WTC11 (cell line): ENCODE data around the gene CACNG5. TPM values are rescaled to one million over a fixed set of nuclear protein-coding genes. Genes with fewer than 3 reads are reported as not detected.

Experiments used
- ATAC-seq: fragments of 200-7000 bp; cut with Tn5 transposase; 2 replicates; pipeline ENCODE4 v1.10.0; 2021; ENCODE audit warnings: mild to moderate bottlenecking, moderate library complexity
- CTCF ChIA-PET: fragments of 300-600 bp; sonication (Branson Sonifier 250); formaldehyde crosslinking; loops from one replicate; lab custom pipeline; 2021; ENCODE audit warnings: antibody characterized with exemption; lab: Charles Lee
- POLR2A ChIA-PET: fragments of 350-600 bp; sonication (Branson Sonifier 250); formaldehyde crosslinking; loops from one replicate; lab custom pipeline; 2021; ENCODE audit warnings: antibody characterized with exemption; lab: Charles Lee
- DNase-seq: peaks from one replicate; pipeline ENCODE4 v3.0.0; 2021; ENCODE audit warnings: low spot score
- H3K27ac Mint-ChIP-seq: 2 replicates; pipeline ENCODE4 v1.8.0; 2021; ENCODE audit warnings: mixed read lengths
- H3K27me3 Mint-ChIP-seq: 2 replicates; pipeline ENCODE4 v1.8.0; 2021; ENCODE audit warnings: low read depth, mild to moderate bottlenecking, moderate library complexity, mixed read lengths
- H3K36me3 Mint-ChIP-seq: 2 replicates; pipeline ENCODE4 v1.8.0; 2021; ENCODE audit warnings: mixed read lengths
- H3K4me1 Mint-ChIP-seq: 2 replicates; pipeline ENCODE4 v1.8.0; 2022; ENCODE audit warnings: mixed read lengths
- H3K4me3 Mint-ChIP-seq: 2 replicates; pipeline ENCODE4 v1.8.0; 2021; ENCODE audit warnings: mild to moderate bottlenecking, moderate library complexity, mixed read lengths
- H3K9me3 Mint-ChIP-seq: 2 replicates; pipeline ENCODE4 v1.8.0; 2021; ENCODE audit warnings: mixed read lengths
- AFF4 ChIP-seq: sonication (generic); formaldehyde crosslinking; IDR thresholded peaks from 2 replicates; pipeline ENCODE4 v1.8.1; 2023; ENCODE audit warnings: mild to moderate bottlenecking, missing genetic modification reagents, borderline replicate concordance
- E2F1 ChIP-seq: sonication (generic); formaldehyde crosslinking; IDR thresholded peaks from 2 replicates; pipeline ENCODE4 v1.8.0; 2022; ENCODE audit warnings: mild to moderate bottlenecking, missing genetic modification reagents
- E2F5 ChIP-seq: sonication (generic); formaldehyde crosslinking; IDR thresholded peaks from 2 replicates; pipeline ENCODE4 v1.8.1; 2022; ENCODE audit warnings: mild to moderate bottlenecking, moderate library complexity, missing genetic modification reagents
- ELF4 ChIP-seq: sonication (generic); formaldehyde crosslinking; IDR thresholded peaks from 2 replicates; pipeline ENCODE4 v1.8.1; 2022; ENCODE audit warnings: low read depth, mild to moderate bottlenecking, moderate library complexity, missing genetic modification reagents
- EMX1 ChIP-seq: fragments of 250-450 bp; sonication (Bioruptor Pico); IDR thresholded peaks from 2 replicates; pipeline ENCODE4 v1.8.0; 2021; ENCODE audit warnings: mild to moderate bottlenecking
- FOXK1 ChIP-seq: sonication (generic); formaldehyde crosslinking; IDR thresholded peaks from 2 replicates; pipeline ENCODE4 v1.8.0; 2022; ENCODE audit warnings: mild to moderate bottlenecking, moderate library complexity, missing genetic modification reagents
- IRF1 ChIP-seq: sonication (generic); formaldehyde crosslinking; IDR thresholded peaks from 2 replicates; pipeline ENCODE4 v1.8.0; 2023; ENCODE audit warnings: missing genetic modification reagents
- MAX ChIP-seq: sonication (generic); formaldehyde crosslinking; IDR thresholded peaks from 2 replicates; pipeline ENCODE4 v1.8.0; 2022; ENCODE audit warnings: mild to moderate bottlenecking, missing genetic modification reagents
- PRRX2 ChIP-seq: fragments of 250-450 bp; sonication (Bioruptor Pico); IDR thresholded peaks from 2 replicates; pipeline ENCODE4 v1.8.0; 2021; ENCODE audit warnings: mild to moderate bottlenecking
- SMAD3 ChIP-seq: sonication (generic); formaldehyde crosslinking; IDR thresholded peaks from 2 replicates; pipeline ENCODE4 v1.8.0; 2022; ENCODE audit warnings: missing genetic modification reagents, mild to moderate bottlenecking, borderline replicate concordance
- STAT6 ChIP-seq: sonication (generic); formaldehyde crosslinking; conservative IDR thresholded peaks from 2 replicates; pipeline ENCODE4 v1.8.1; 2023; ENCODE audit warnings: mild to moderate bottlenecking, low read depth, missing genetic modification reagents, moderate library complexity
- TCF7 ChIP-seq: sonication (generic); formaldehyde crosslinking; IDR thresholded peaks from 2 replicates; pipeline ENCODE4 v1.8.0; 2022; ENCODE audit warnings: mild to moderate bottlenecking, low read depth, missing genetic modification reagents, moderate library complexity
- TP53 ChIP-seq: sonication (generic); formaldehyde crosslinking; IDR thresholded peaks from 2 replicates; pipeline ENCODE4 v1.8.1; 2023; ENCODE audit warnings: mild to moderate bottlenecking, missing genetic modification reagents
- ZNF219 ChIP-seq: sonication (generic); formaldehyde crosslinking; IDR thresholded peaks from 2 replicates; pipeline ENCODE4 v1.8.0; 2023; ENCODE audit warnings: missing genetic modification reagents, mild to moderate bottlenecking, borderline replicate concordance
- total RNA-seq: library from RNA; stranded (reverse); gene quantifications from 3 replicates; pipeline ENCODE4 v1.2.3, GENCODE V29; 2021
- TF ChIP-seq, protein P1 (sequence below): sonication (generic); formaldehyde crosslinking; IDR thresholded peaks from 2 replicates; pipeline ENCODE4 v1.8.1; 2022; ENCODE audit warnings: missing genetic modification reagents, borderline replicate concordance
- TF ChIP-seq, protein P2 (sequence below): sonication (generic); formaldehyde crosslinking; IDR thresholded peaks from 2 replicates; pipeline ENCODE4 v1.8.1; 2022; ENCODE audit warnings: mild to moderate bottlenecking, missing genetic modification reagents, moderate library complexity, borderline replicate concordance
- TF ChIP-seq, protein P3 (sequence below): fragments of 250-450 bp; sonication (Bioruptor Pico); conservative IDR thresholded peaks from 2 replicates; pipeline ENCODE4 v1.9.0; 2021; ENCODE audit warnings: mild to moderate bottlenecking
- TF ChIP-seq, protein P4 (sequence below): sonication (generic); formaldehyde crosslinking; IDR thresholded peaks from 2 replicates; pipeline ENCODE4 v1.8.1; 2023; ENCODE audit warnings: mild to moderate bottlenecking, missing genetic modification reagents

CACNG5 gene
- total RNA-seq, 1 experiment from 2014 or later, result 1.9 TPM

GRCh38 chr17:66813296-66813695 lies 21.6 kb upstream of the CACNG5 start (continued):
- TF ChIP-seq EMX1 (CRISPR knock-in tag) (no peak), AFF4 (CRISPR knock-in tag) (no peak), E2F5 (CRISPR knock-in tag) (no peak), MAX (CRISPR knock-in tag) (no peak), PRRX2 (no peak)
- TF ChIP-seq, protein P1, sequence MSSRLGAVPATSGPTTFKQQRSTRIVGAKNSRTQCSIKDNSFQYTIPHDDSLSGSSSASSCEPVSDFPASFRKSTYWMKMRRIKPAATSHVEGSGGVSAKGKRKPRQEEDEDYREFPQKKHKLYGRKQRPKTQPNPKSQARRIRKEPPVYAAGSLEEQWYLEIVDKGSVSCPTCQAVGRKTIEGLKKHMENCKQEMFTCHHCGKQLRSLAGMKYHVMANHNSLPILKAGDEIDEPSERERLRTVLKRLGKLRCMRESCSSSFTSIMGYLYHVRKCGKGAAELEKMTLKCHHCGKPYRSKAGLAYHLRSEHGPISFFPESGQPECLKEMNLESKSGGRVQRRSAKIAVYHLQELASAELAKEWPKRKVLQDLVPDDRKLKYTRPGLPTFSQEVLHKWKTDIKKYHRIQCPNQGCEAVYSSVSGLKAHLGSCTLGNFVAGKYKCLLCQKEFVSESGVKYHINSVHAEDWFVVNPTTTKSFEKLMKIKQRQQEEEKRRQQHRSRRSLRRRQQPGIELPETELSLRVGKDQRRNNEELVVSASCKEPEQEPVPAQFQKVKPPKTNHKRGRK, result no peak

GRCh38 chr17:66814026-66814425 lies 20.9 kb upstream of the CACNG5 start:
- Mint-ChIP-seq H3K36me3 (peaks cover 11% of the 10 kb centered on the region), H3K27ac (no peak overlapping the region), H3K27me3 (no peaks in the 10 kb centered on the region), H3K4me3 (no peak overlapping the region), H3K4me1 (no peaks in the 10 kb centered on the region), H3K9me3 (peaks cover 20% of the 10 kb centered on the region)
- TF ChIP-seq, protein P2, sequence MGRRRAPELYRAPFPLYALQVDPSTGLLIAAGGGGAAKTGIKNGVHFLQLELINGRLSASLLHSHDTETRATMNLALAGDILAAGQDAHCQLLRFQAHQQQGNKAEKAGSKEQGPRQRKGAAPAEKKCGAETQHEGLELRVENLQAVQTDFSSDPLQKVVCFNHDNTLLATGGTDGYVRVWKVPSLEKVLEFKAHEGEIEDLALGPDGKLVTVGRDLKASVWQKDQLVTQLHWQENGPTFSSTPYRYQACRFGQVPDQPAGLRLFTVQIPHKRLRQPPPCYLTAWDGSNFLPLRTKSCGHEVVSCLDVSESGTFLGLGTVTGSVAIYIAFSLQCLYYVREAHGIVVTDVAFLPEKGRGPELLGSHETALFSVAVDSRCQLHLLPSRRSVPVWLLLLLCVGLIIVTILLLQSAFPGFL (CRISPR knock-in tag), result no peak
- TF ChIP-seq, protein P3, sequence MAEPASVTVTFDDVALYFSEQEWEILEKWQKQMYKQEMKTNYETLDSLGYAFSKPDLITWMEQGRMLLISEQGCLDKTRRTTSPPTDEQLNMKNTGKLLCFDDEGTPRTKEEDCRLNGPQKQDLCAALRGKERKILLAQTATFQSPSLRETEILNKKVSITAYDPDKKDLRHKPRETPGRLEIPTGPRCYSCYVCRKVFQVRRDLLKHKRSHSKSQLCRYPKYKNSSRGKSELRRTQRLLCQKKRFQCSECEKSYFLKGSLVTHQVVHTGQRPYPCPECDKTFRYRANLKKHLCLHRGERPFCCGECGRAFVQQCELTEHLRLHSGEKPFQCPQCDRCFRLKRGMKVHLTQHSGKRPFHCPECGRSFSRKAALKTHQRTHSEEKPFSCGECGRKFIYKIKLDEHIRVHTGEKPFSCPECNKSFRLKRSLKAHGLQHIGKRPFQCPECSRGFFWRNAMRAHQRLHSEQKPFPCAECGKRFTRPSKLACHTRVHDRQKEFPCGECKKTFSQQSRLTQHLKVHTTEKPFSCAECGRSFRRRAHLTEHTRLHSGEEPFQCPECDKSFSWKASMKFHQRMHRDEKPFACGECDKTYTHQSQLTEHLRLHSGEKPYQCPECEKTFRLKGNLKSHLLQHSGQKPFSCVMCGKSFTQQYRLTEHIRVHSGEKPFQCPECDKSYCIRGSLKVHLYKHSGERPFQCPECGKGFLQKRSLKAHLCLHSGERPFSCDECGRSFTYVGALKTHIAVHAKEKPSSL (CRISPR knock-in tag), result no peak
- TF ChIP-seq FOXK1 (CRISPR knock-in tag), result no peak
- no peak for TF ChIP-seq E2F1
- no peak for TF ChIP-seq TP53
- TF ChIP-seq TCF7, result no peak
- TF ChIP-seq ZNF219, result no peak
- TF ChIP-seq ELF4 (CRISPR knock-in tag), result no peak
- TF ChIP-seq SMAD3 (CRISPR knock-in tag), result no peak
- TF ChIP-seq IRF1 (CRISPR knock-in tag), result no peak
- TF ChIP-seq, protein P4, sequence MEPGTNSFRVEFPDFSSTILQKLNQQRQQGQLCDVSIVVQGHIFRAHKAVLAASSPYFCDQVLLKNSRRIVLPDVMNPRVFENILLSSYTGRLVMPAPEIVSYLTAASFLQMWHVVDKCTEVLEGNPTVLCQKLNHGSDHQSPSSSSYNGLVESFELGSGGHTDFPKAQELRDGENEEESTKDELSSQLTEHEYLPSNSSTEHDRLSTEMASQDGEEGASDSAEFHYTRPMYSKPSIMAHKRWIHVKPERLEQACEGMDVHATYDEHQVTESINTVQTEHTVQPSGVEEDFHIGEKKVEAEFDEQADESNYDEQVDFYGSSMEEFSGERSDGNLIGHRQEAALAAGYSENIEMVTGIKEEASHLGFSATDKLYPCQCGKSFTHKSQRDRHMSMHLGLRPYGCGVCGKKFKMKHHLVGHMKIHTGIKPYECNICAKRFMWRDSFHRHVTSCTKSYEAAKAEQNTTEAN (CRISPR knock-in tag), result no peak
- no peak for TF ChIP-seq STAT6
- ATAC-seq (no peak), DNase-seq (no peak)
- POLR2A ChIA-PET, result no interaction called here
- CTCF ChIA-PET, result interaction anchor here (0.7 to 1.4 kb wide), 4 partner anchors 11 to 210 kb away, joined by 3 to 5 read pairs (median 4); no protein-coding TSS in a partner anchor
